Measurements from ENCODE around the gene ASXL1.
A peak's percentile ranks its signal among the peaks of the same experiment; 100 is the strongest.
"Not testable (repeated sequence)": the region's sequence is repeated elsewhere in the genome, so short reads cannot be mapped to it uniquely, and the experiment has no call there.

The ASXL1 gene

GRCh38 chr20:32357869-32358631 is at the start of gene ASXL1:
TSS of gene ASXL1 (plus strand) at chr20:32358331. CDS start at chr20:32358776, 445 bp downstream.
- peak; percentile 98 for DNase-seq

GRCh38 chr20:32312718-32313424 is 45.3 kb upstream of the ASXL1 start:
- DNase-seq = no peak

- DNase-seq = no peak
These were observed 43.4 kb upstream of the ASXL1 start for GRCh38 chr20:32314768-32315167.

GRCh38 chr20:32315399-32315798 is 42.7 kb upstream of the ASXL1 start:
- no peak for DNase-seq

- no peak for DNase-seq
These were observed 42.2 kb upstream of the ASXL1 start for GRCh38 chr20:32315891-32316290.

GRCh38 chr20:32316667-32317066 is 41.5 kb upstream of the ASXL1 start:
- DNase-seq = no peak

GRCh38 chr20:32319100-32319499 is 39.0 kb upstream of the ASXL1 start:
- DNase-seq = no peak

GRCh38 chr20:32320305-32320704 is 37.8 kb upstream of the ASXL1 start:
- no peak for DNase-seq

GRCh38 chr20:32321390-32321789 is 36.7 kb upstream of the ASXL1 start:
- DNase-seq = no peak

- DNase-seq = not testable (repeated sequence)
These were observed 35.9 kb upstream of the ASXL1 start for GRCh38 chr20:32322260-32322659.

- DNase-seq = not testable (repeated sequence)
These were observed 34.4 kb upstream of the ASXL1 start for GRCh38 chr20:32323761-32324160.

GRCh38 chr20:32325706-32326503 is 32.2 kb upstream of the ASXL1 start:
- no peak for DNase-seq

GRCh38 chr20:32326504-32326845 is 31.7 kb upstream of the ASXL1 start:
- no peak for DNase-seq

GRCh38 chr20:32327087-32327681 is 30.9 kb upstream of the ASXL1 start:
- no peak for DNase-seq

GRCh38 chr20:32329817-32330554 is 28.1 kb upstream of the ASXL1 start:
- no peak for DNase-seq

GRCh38 chr20:32330555-32330897 is 27.6 kb upstream of the ASXL1 start:
- no peak for DNase-seq

GRCh38 chr20:32332614-32333013 is 25.5 kb upstream of the ASXL1 start:
- no peak for DNase-seq

GRCh38 chr20:32333181-32333987 is 24.7 kb upstream of the ASXL1 start:
- DNase-seq = no peak

GRCh38 chr20:32333988-32334885 is 23.9 kb upstream of the ASXL1 start:
- DNase-seq = no peak

- DNase-seq = no peak
These were observed 21.2 kb upstream of the ASXL1 start for GRCh38 chr20:32336918-32337347.

Data from DMS79 treated with DMSO at 0.1 percent for 48 hours (cell line).